ENCODE results near the gene TFR2. TPM values are rescaled to one million over a fixed set of nuclear protein-coding genes. Genes with fewer than 3 reads are reported as not detected.

Gene TFR2
- total and polyA plus RNA-seq, 4 experiments from 2014 or later: 0.75 to 6.2 (median 4.1) TPM

DNA sequence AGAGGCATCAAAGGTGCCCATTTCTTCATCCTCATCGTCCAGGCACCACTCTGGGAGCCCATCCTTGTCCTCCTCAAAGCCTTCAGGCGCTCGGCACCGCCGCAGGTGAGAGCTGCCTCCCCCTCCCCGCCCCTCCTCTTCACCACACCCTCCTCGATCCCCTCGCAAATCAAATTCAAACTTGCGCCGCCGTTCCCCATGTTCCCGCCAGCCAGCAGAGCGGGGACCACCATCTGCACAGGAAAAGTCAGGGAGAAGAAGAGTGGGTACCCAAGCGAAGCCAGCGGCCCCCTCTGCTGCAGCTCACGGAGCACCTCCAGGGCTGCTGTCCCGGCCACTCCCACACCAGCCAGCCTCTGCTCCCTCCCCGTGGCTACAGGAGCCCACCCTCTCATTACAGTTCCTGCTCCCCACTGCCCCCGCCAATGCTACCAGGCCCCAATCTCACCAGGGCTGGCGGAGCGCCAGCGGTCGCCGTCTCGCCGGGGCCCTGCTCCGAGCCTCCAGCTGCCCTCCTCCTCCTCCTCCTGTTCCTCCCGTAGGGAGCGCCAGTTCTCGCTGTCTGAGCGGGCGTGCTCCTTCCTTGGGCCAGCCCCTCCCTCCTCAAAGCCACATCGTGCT, 45.0 kb upstream of the TFR2 start:
- no peaks in the 10 kb centered on the region for H3K9me3 Mint-ChIP-seq
- Histone ChIP-seq H3K4me1 (ENCODE audit: insufficient read depth, low read length) (peaks cover 18% of the 10 kb centered on the region), H3K4me3 (ENCODE audit: low read length in 2 of 2) (no peak overlapping the region), H3K9me3 (ENCODE audit: control insufficient read depth in 1 of 2, low read length in 2 of 2) (no peaks in the 10 kb centered on the region), H3K36me3 (ENCODE audit: insufficient read depth, low read length) (peaks cover 52% of the 10 kb centered on the region), H3K27ac (ENCODE audit: low read depth, low read length) (no peak overlapping the region), H3K27me3 (ENCODE audit: insufficient read depth, low read length) (no peaks in the 10 kb centered on the region)
- ChIA-PET POLR2A (ENCODE audit: partially characterized antibody) (interaction anchor here (1.2 to 1.4 kb wide), 2 partner anchors 9 to 59 kb away, joined by 4 read pairs; no protein-coding TSS in a partner anchor), CTCF (ENCODE audit: partially characterized antibody) (interaction anchor here (1.7 kb wide), 1 partner anchor 18 kb away, joined by 4 read pairs; no protein-coding TSS in a partner anchor)
- H3K36me3 Mint-ChIP-seq: peaks cover 7 to 33% of the 10 kb centered on the region in 2 donors
- H3K27ac Mint-ChIP-seq: peak overlapping the region in 1 of 7 donors; percentile 23
- no peak overlapping the region for H3K4me3 Mint-ChIP-seq
- H3K27me3 Mint-ChIP-seq: no peaks in the 10 kb centered on the region
- H3K4me1 Mint-ChIP-seq: peaks cover 4 to 23% (median 13%) of the 10 kb centered on the region in 4 donors
- intact Hi-C loops (cut with micrococcal nuclease): no loop called here
- DNase-seq: no peak

DNA sequence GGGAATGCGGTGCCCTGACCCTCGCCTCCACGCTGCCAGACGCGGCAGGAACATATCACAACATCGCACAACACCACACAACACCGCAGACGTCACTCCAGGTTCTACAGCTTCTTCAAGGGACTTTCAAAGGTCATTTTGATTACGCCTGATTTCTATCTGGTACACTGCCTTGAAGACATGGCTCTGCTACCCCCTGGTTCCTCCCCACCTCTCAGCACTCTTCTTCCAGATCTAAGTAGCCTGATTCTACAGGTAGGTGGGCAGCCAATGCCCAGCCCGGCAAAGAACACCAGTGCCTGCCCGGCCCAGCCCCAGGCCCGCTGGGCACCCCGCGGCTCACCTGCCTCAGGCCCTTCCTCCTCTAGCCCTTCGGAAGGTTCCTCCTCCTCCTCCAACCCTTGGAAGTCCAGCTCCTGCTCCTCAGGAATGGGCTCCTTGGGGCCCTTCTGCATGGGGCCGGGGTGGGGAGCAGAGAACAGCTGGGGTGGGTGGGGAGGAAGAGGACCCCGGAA, 44.3 kb upstream of the TFR2 start:
- Mint-ChIP-seq H3K9me3 (no peaks in the 10 kb centered on the region), H3K27me3 (no peaks in the 10 kb centered on the region), H3K4me3 (no peak overlapping the region), H3K4me1 (peaks cover 4 to 26% (median 13%) of the 10 kb centered on the region in 4 donors), H3K36me3 (peaks cover 7 to 33% of the 10 kb centered on the region in 2 donors), H3K27ac (peak overlapping the region in 1 of 7 donors; percentile 42)
- Histone ChIP-seq H3K9me3 (ENCODE audit: control insufficient read depth in 1 of 2, low read length in 2 of 2) (no peaks in the 10 kb centered on the region), H3K36me3 (ENCODE audit: insufficient read depth, low read length) (peaks cover 52% of the 10 kb centered on the region), H3K4me3 (ENCODE audit: low read length in 2 of 2) (no peak overlapping the region), H3K27ac (ENCODE audit: low read depth, low read length) (no peak overlapping the region), H3K4me1 (ENCODE audit: insufficient read depth, low read length) (peaks cover 18% of the 10 kb centered on the region), H3K27me3 (ENCODE audit: insufficient read depth, low read length) (no peaks in the 10 kb centered on the region)
- POLR2A ChIA-PET (ENCODE audit: partially characterized antibody): interaction anchor here (1.0 to 1.4 kb wide), 3 partner anchors 8 to 58 kb away, joined by 4 read pairs; partner anchors contain the start of gene POP7
- CTCF ChIA-PET (ENCODE audit: partially characterized antibody): interaction anchor here (0.9 to 1.7 kb wide), 2 partner anchors 18 to 127 kb away, joined by 3 to 4 read pairs; no protein-coding TSS in a partner anchor
- intact Hi-C loops (cut with micrococcal nuclease): no loop called here
- no peak for DNase-seq

DNA sequence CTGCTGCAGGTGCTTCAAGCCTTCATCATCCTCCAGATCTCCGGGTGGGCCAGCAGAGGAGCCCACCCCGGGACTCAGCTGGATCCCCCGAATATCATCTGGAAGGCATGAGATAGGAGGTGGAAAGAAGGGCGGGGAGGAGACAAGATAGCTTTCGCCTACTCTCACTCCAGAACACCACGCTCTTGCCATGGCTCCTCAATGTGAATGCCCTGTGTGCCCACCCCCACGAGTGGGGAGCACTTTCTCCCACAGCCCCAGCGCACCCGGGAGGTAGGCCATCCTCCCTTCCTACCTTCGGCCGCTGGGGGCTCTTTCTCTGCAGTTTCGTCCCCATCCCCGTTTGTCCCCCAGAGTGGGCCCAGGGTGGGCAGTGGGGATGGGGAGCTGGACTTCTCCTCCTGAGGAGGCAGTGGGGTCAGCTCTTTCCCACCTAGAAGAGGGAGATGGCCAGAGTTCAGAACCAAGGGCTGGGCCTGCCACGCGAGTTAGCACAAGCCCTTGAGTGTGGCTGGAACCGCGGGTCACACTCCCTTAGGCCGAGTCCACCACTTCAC, 43.8 kb upstream of the TFR2 start:
- Histone ChIP-seq H3K27ac (ENCODE audit: low read depth, low read length) (no peak overlapping the region), H3K36me3 (ENCODE audit: insufficient read depth, low read length) (peaks cover 52% of the 10 kb centered on the region), H3K4me1 (ENCODE audit: insufficient read depth, low read length) (peaks cover 23% of the 10 kb centered on the region), H3K4me3 (ENCODE audit: low read length in 2 of 2) (no peak overlapping the region), H3K9me3 (ENCODE audit: control insufficient read depth in 1 of 2, low read length in 2 of 2) (no peaks in the 10 kb centered on the region), H3K27me3 (ENCODE audit: insufficient read depth, low read length) (no peaks in the 10 kb centered on the region)
- Mint-ChIP-seq H3K4me1 (peaks cover 5 to 31% (median 17%) of the 10 kb centered on the region in 4 donors), H3K9me3 (no peaks in the 10 kb centered on the region), H3K36me3 (peaks cover 9 to 36% of the 10 kb centered on the region in 2 donors), H3K27ac (no peak overlapping the region), H3K27me3 (no peaks in the 10 kb centered on the region), H3K4me3 (no peak overlapping the region)
- DNase-seq: no peak
- CTCF ChIA-PET (ENCODE audit: partially characterized antibody): interaction anchor here (0.9 to 1.7 kb wide), 2 partner anchors 19 to 126 kb away, joined by 3 to 4 read pairs; no protein-coding TSS in a partner anchor
- POLR2A ChIA-PET (ENCODE audit: partially characterized antibody): interaction anchor here (0.6 to 1.4 kb wide), 6 partner anchors 8 to 212 kb away, joined by 3 to 4 read pairs (median 4); partner anchors contain the start of genes FBXO24, LRCH4 and POP7
- intact Hi-C loops (cut with micrococcal nuclease): no loop called here

DNA sequence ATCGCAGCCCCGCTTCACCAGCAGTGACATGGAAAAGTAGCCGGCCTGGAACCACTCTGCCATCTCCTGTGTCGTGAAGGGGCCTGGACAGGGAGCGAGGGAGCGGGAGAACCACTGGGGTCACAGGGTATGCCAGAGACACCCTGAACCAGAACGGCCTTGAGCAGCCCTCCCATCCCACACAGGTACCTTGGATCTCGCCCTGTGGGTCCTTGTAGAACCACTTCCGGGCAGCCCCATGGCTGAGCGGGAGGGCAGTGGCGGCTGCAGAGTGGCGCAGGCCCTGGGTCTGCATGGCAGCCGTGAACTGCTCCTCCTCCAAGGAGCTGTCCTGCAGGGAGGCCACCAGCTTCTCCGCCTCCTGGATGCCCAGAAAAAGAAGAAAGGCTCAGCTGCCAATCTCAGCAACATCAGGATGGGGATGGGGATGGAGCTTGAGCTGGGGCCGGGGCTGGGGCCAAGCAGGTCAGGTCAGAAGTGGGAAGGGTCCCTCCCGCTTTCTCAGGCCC, 43.2 kb upstream of the TFR2 start:
- H3K4me1 Mint-ChIP-seq: peaks cover 5 to 31% (median 17%) of the 10 kb centered on the region in 4 donors
- peaks cover 22% of the 10 kb centered on the region for H3K4me1 ChIP-seq (ENCODE audit: insufficient read depth, low read length)
- DNase-seq: no peak
- H3K9me3 Mint-ChIP-seq: no peaks in the 10 kb centered on the region
- H3K27ac Mint-ChIP-seq: no peak overlapping the region
- no peak overlapping the region for H3K27ac ChIP-seq (ENCODE audit: low read depth, low read length)
- peaks cover 12 to 38% of the 10 kb centered on the region in 2 donors for H3K36me3 Mint-ChIP-seq
- H3K36me3 ChIP-seq (ENCODE audit: insufficient read depth, low read length): peaks cover 53% of the 10 kb centered on the region
- POLR2A ChIA-PET (ENCODE audit: partially characterized antibody): interaction anchor here (0.6 to 10.8 kb wide), 7 partner anchors 8 to 211 kb away, joined by 3 to 125 read pairs (median 4); partner anchors contain the start of genes FBXO24, LRCH4 and POP7
- no peaks in the 10 kb centered on the region for H3K9me3 ChIP-seq (ENCODE audit: control insufficient read depth in 1 of 2, low read length in 2 of 2)
- H3K4me3 Mint-ChIP-seq: no peak overlapping the region
- no peak overlapping the region for H3K4me3 ChIP-seq (ENCODE audit: low read length in 2 of 2)
- no peaks in the 10 kb centered on the region for H3K27me3 ChIP-seq (ENCODE audit: insufficient read depth, low read length)
- intact Hi-C loops (cut with micrococcal nuclease): no loop called here
- no peaks in the 10 kb centered on the region for H3K27me3 Mint-ChIP-seq
- CTCF ChIA-PET (ENCODE audit: partially characterized antibody): interaction anchor here (0.9 to 2.1 kb wide), 4 partner anchors 19 to 126 kb away, joined by 3 to 9 read pairs (median 4); no protein-coding TSS in a partner anchor

DNA sequence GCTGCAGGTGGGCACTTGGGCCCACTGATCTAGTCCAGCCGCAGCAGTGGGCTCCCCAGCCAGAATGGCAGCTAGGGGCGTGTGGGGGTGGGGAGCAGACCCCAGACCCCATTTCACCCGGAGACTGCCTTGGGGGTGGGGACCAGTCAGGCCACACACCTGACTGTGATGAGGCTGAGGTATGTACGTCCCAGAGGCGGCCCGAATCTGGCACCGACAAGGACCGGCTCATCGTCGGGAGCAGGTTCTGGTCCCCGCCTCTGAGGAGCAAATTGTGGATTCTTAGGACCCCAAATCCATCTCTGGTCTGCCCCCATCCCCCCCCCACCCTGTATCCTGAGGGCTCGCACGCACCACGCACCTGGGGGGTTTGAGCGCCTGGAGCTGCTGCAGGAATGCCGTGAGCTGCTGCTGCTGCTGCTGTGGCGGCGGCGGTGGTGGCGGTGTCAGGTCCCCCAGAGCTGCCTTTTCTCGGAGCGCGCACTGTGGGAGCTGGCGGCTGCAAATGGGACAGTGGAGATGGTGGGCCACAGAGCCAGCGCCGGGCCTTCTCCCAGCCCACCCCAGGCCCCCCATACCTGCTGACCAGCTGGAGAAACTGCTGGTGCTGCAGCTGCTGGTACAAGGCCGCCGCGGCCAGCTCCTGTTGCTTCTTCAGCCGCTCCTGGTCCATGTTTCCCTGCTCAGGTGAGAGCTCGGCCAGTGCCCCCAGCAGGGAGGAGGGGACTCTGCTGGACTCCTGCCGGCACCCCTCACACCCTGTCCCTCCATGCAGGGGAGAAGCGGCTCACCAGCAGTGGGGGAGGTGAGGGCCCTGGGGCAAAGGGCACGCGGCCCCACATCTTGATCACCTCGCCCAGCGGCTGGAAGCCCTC, 42.5 kb upstream of the TFR2 start:
- no peak overlapping the region for H3K4me3 ChIP-seq (ENCODE audit: low read length in 2 of 2)
- H3K4me1 Mint-ChIP-seq: peaks cover 5 to 28% (median 17%) of the 10 kb centered on the region in 4 donors
- H3K27ac Mint-ChIP-seq: peak overlapping the region in 1 of 7 donors; percentile 79
- H3K27ac ChIP-seq (ENCODE audit: low read depth, low read length): no peak overlapping the region
- POLR2A ChIA-PET (ENCODE audit: partially characterized antibody): interaction anchor here (0.7 to 10.8 kb wide), 5 partner anchors 9 to 119 kb away, joined by 3 to 125 read pairs (median 4); partner anchors contain the start of genes FBXO24, GIGYF1 and LRCH4
- H3K27me3 Mint-ChIP-seq: no peaks in the 10 kb centered on the region
- no peaks in the 10 kb centered on the region for H3K9me3 ChIP-seq (ENCODE audit: control insufficient read depth in 1 of 2, low read length in 2 of 2)
- no peaks in the 10 kb centered on the region for H3K9me3 Mint-ChIP-seq
- CTCF ChIA-PET (ENCODE audit: partially characterized antibody): interaction anchor here (0.9 to 9.9 kb wide), 5 partner anchors 8 to 123 kb away, joined by 3 to 88 read pairs (median 4); no protein-coding TSS in a partner anchor
- intact Hi-C loops (cut with micrococcal nuclease): no loop called here
- peaks cover 54% of the 10 kb centered on the region for H3K36me3 ChIP-seq (ENCODE audit: insufficient read depth, low read length)
- peaks cover 20% of the 10 kb centered on the region for H3K4me1 ChIP-seq (ENCODE audit: insufficient read depth, low read length)
- no peak overlapping the region for H3K4me3 Mint-ChIP-seq
- DNase-seq: no peak
- H3K36me3 Mint-ChIP-seq: peaks cover 12 to 41% of the 10 kb centered on the region in 2 donors
- H3K27me3 ChIP-seq (ENCODE audit: insufficient read depth, low read length): no peaks in the 10 kb centered on the region

DNA sequence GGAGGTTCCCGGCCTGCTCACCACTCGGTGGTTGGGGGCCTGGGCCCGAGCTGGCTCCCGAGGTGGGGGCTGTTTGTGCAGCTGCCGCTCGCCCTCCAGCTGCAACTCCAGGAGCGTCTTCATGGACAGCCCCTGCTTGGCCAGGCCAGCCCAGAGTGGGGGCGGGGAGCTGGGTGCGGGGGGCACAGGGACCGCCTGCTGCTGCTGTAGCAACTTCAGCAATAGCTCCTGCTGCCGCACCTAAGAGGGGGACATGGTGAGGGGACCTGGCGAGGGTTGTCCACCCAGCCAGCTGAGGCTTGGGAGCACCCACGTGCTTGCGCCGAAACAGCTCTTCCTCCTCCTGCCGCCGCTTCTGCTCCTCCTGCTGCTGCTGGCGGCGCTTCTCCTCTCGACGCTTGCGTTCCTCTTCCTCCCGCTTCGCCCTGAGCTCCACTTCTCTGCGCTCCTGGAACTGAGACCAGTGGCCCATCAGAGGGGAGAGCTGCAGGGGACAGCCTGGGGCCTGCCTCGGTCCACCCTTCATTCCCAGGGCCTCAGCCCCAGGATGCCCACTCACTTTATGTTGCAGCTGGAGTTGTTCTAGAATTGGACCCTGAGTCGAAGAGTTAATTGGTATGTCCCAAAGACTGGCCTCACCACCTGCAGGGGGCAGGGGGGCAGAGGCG, 41.8 kb upstream of the TFR2 start:
- H3K4me1 ChIP-seq (ENCODE audit: insufficient read depth, low read length): peaks cover 20% of the 10 kb centered on the region
- Mint-ChIP-seq H3K9me3 (no peaks in the 10 kb centered on the region), H3K27me3 (no peaks in the 10 kb centered on the region), H3K4me3 (peak overlapping the region in 1 of 8 donors; percentile 48), H3K4me1 (peaks cover 5 to 29% (median 17%) of the 10 kb centered on the region in 4 donors), H3K27ac (peak overlapping the region in 1 of 7 donors; percentile 79), H3K36me3 (peaks cover 12 to 45% of the 10 kb centered on the region in 2 donors)
- intact Hi-C loops (cut with micrococcal nuclease): no loop called here
- H3K27ac ChIP-seq (ENCODE audit: low read depth, low read length): no peak overlapping the region
- peaks cover 52% of the 10 kb centered on the region for H3K36me3 ChIP-seq (ENCODE audit: insufficient read depth, low read length)
- ChIA-PET POLR2A (ENCODE audit: partially characterized antibody) (interaction anchor here (1.0 to 10.8 kb wide), 6 partner anchors 9 to 119 kb away, joined by 3 to 125 read pairs (median 15); partner anchors contain the start of genes FBXO24, GIGYF1, LRCH4 and MOSPD3), CTCF (ENCODE audit: partially characterized antibody) (interaction anchor here (0.9 to 9.9 kb wide), 5 partner anchors 8 to 123 kb away, joined by 3 to 88 read pairs (median 4); no protein-coding TSS in a partner anchor)
- no peak for DNase-seq
- H3K4me3 ChIP-seq (ENCODE audit: low read length in 2 of 2): no peak overlapping the region
- H3K27me3 ChIP-seq (ENCODE audit: insufficient read depth, low read length): no peaks in the 10 kb centered on the region
- H3K9me3 ChIP-seq (ENCODE audit: control insufficient read depth in 1 of 2, low read length in 2 of 2): no peaks in the 10 kb centered on the region

Measured in CD4-positive, alpha-beta memory T cell (primary cell).